Fibroblast of skin of abdomen (primary cell): ENCODE results near the gene QTRT2.

Experiments
- DNase-seq: peaks from one replicate; pipeline ENCODE4 v3.0.0-alpha.2; 2013

Gene QTRT2

DNA sequence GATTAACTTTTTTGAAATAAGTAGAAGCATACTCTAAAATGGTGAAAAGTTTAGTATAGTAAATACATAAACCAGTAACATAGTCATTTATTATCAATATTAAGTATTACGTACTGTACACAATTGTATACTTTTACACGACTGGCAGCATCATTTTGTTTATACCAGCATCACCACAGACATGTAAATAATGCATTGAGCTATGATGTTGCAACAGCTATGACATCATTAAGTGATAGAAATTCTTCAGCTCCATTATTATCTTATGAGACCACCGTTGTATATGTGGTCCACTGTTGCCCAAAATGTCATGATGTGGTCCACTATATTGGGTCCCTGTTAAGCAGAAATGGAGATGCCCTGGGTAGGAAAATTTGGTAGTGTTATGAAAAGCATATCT, 71.0 kb downstream of the QTRT2 start:
- no peak for DNase-seq

- peak; percentile 13 for DNase-seq
Measured at GRCh38 chr3:114128231-114128630, 71.7 kb downstream of the QTRT2 start.

- no peak for DNase-seq
Measured at GRCh38 chr3:114128826-114129225, 72.3 kb downstream of the QTRT2 start.

- DNase-seq: no peak
Measured at GRCh38 chr3:114132500-114132899, 76.0 kb downstream of the QTRT2 start.

- no peak for DNase-seq
Measured at GRCh38 chr3:114133947-114134346, 77.4 kb downstream of the QTRT2 start.
